BE2C (cell line): Measurements from ENCODE around the gene WDR37.

Experiments used
- DNase-seq: peaks from one replicate; pipeline ENCODE4 v3.0.0-alpha.2; 2020
- H3K27me3 ChIP-seq: fragments of 250-450 bp; sonication (Bioruptor Pico); 2 replicates; pipeline ENCODE4 v1.5.1; 2020; ENCODE audit warnings: mild to moderate bottlenecking
- H3K36me3 ChIP-seq: fragments of 250-450 bp; sonication (Bioruptor Pico); 2 replicates; pipeline ENCODE4 v1.5.1; 2020; ENCODE audit warnings: mild to moderate bottlenecking
- H3K4me1 ChIP-seq: fragments of 250-450 bp; sonication (Bioruptor Pico); 2 replicates; pipeline ENCODE4 v1.5.1; 2020
- H3K4me3 ChIP-seq: 2 replicates; pipeline ENCODE4 v1.5.1; 2011; ENCODE audit warnings: low read depth, low read length
- H3K9me3 ChIP-seq: fragments of 250-450 bp; sonication (Bioruptor Pico); 2 replicates; pipeline ENCODE4 v1.5.1; 2020
- CTCF ChIP-seq: IDR thresholded peaks from 2 replicates; pipeline ENCODE4 v1.5.1; 2012; ENCODE audit warnings: mild to moderate bottlenecking, low read depth, low read length

WDR37 gene

GRCh38 chr10:1070919-1071318 is 14.7 kb downstream of the WDR37 start:
- Histone ChIP-seq H3K4me3 (no peak overlapping the region), H3K9me3 (no peaks in the 10 kb centered on the region), H3K36me3 (no peaks in the 10 kb centered on the region), H3K4me1 (no peaks in the 10 kb centered on the region), H3K27me3 (no peaks in the 10 kb centered on the region)
- TF ChIP-seq CTCF, result no peak
- DNase-seq, result no peak

GRCh38 chr10:1074052-1074747 is 18.0 kb downstream of the WDR37 start:
- Histone ChIP-seq H3K4me3 (no peak overlapping the region), H3K27me3 (no peaks in the 10 kb centered on the region), H3K4me1 (no peaks in the 10 kb centered on the region), H3K36me3 (no peaks in the 10 kb centered on the region), H3K9me3 (no peaks in the 10 kb centered on the region)
- peak; percentile 17; the same call in 1 of the 2 replicates for TF ChIP-seq CTCF
- no peak for DNase-seq

GRCh38 chr10:1074748-1075308 is 18.6 kb downstream of the WDR37 start:
- H3K4me1 ChIP-seq, result no peaks in the 10 kb centered on the region
- peaks cover 4% of the 10 kb centered on the region; the same call in 1 of the 2 replicates for H3K36me3 ChIP-seq
- no peaks in the 10 kb centered on the region for H3K9me3 ChIP-seq
- H3K4me3 ChIP-seq, result no peak overlapping the region
- TF ChIP-seq CTCF, result peak; percentile 41; the same call in 1 of the 2 replicates
- H3K27me3 ChIP-seq, result no peaks in the 10 kb centered on the region
- no peak for DNase-seq

- no peaks in the 10 kb centered on the region for H3K27me3 ChIP-seq
- no peaks in the 10 kb centered on the region for H3K4me1 ChIP-seq
- no peak overlapping the region for H3K4me3 ChIP-seq
- no peak for DNase-seq
- no peak for TF ChIP-seq CTCF
- H3K36me3 ChIP-seq, result peaks cover 11% of the 10 kb centered on the region; the same call in 1 of the 2 replicates
- no peaks in the 10 kb centered on the region for H3K9me3 ChIP-seq
These were observed 22.5 kb downstream of the WDR37 start for GRCh38 chr10:1078668-1079067.

- Histone ChIP-seq H3K4me1 (no peaks in the 10 kb centered on the region), H3K36me3 (peaks cover 28% of the 10 kb centered on the region), H3K9me3 (no peaks in the 10 kb centered on the region), H3K4me3 (no peak overlapping the region), H3K27me3 (no peaks in the 10 kb centered on the region)
- no peak for TF ChIP-seq CTCF
- no peak for DNase-seq
These were observed 27.4 kb downstream of the WDR37 start for GRCh38 chr10:1083581-1083980.
